GM12892 (cell line): ENCODE data around the gene CENPP.
"Not testable (repeated sequence)": the region's sequence is repeated elsewhere in the genome, so short reads cannot be mapped to it uniquely, and the experiment has no call there.

Source experiments
- DNase-seq: peaks from one replicate; pipeline ENCODE4 v3.0.0; 2011; ENCODE audit not compliant: insufficient read length
- FAIRE-seq: peaks from 2 replicates; lab custom pipeline; 2011; peaks lifted over from hg19 to GRCh38; lab: Jason Lieb, UNC
- POLR2A ChIP-seq: IDR thresholded peaks from 2 replicates; pipeline ENCODE4 v1.6.1; 2011; ENCODE audit warnings: low read depth, low read length, control low read depth
- POLR2AphosphoS5 ChIP-seq: IDR thresholded peaks from 2 replicates; pipeline ENCODE4 v1.6.1; 2011; ENCODE audit warnings: low read depth, low read length, control low read depth
- TAF1 ChIP-seq: IDR thresholded peaks from 2 replicates; pipeline ENCODE4 v1.6.1; 2011; ENCODE audit warnings: low read depth, mild to moderate bottlenecking, control low read depth, low read length, borderline replicate concordance

The CENPP gene

DNA sequence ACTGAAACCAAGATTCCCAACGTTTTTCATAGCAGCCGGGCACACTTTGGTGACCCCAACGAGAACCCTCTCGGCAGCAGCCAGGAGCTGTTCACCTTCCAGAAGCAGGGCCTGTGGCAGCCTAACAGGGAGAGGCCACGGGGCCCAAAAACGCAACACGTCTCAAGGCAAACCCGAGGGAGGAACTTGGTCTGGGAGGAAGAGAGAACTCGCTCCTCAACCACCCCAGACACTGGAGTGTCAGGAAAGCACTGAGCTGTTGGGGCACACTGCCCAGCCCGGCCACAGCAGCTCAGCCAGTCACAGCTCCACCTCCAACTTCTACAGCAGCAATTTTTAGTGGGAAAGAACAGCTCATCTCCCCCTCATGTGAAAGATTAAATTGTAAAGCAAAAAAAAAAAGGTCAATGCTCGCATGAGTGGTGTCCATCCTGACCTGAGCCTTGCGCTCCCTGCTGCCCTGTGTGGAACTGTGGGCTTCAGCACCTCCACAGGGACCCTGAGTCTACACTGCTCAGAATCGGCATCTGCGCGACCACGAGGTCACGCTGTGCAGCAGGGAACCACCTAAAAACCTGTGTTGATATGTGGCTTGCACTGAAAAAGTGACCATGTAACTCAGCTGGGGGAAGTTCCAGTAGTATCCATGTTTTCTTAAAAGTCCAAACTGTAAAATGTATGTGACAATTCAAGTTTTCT, 289.2 kb downstream of the CENPP start:
- FAIRE-seq: no peak
- DNase-seq: no peak
- TF ChIP-seq TAF1 (no peak), POLR2AphosphoS5 (no peak)

DNA sequence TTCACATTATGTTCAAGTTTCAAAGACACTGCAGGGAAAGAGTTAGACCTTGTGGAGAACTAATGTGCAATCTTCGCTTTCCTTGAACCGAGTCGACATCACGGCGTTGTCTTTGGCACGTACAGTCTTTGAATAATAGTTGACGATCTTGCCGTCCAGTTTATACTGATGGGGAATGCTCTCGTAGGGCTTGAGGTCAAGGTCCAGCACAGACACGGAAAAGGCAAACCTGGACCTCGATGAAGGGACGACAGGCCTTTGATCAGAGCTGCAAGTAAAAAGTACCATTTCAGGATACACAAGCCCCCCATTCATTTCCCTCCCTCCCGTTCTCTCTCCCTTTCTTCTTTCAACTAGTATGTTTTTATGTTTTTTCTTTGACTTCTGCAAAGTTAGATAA, 290.0 kb downstream of the CENPP start:
- DNase-seq (no peak), FAIRE-seq (no peak)
- TF ChIP-seq POLR2AphosphoS5 (no peak), POLR2A (no peak), TAF1 (no peak)

DNA sequence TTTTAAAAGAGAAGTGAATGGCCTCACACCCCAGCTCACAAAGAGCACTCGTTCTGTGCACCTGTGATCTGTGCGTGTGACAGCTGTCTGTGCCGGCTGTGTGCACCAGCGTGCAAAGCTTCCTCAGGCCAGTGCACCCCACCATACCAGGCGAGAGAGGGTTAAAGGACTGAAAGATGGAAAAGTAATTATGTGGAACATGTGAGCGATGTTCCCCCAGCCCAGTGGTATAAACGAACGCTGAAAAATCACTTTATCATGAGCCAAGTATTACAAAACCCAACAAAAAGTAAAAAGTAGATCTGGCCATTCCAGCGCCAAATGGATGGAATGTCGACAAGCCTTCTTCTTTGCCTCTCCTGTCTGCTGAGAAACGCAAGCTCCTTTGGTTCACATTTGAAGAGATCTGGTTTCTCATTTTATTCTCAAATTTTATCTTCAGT, 290.5 kb downstream of the CENPP start:
- no peak for DNase-seq
- TF ChIP-seq POLR2AphosphoS5: no peak
- TF ChIP-seq POLR2A: no peak
- no peak for TF ChIP-seq TAF1
- FAIRE-seq: no peak

GRCh38 chr9:92616655-92617111, 290.9 kb downstream of the CENPP start:
- FAIRE-seq (no peak), DNase-seq (no peak)
- TF ChIP-seq POLR2AphosphoS5 (no peak), POLR2A (no peak), TAF1 (no peak)

DNA sequence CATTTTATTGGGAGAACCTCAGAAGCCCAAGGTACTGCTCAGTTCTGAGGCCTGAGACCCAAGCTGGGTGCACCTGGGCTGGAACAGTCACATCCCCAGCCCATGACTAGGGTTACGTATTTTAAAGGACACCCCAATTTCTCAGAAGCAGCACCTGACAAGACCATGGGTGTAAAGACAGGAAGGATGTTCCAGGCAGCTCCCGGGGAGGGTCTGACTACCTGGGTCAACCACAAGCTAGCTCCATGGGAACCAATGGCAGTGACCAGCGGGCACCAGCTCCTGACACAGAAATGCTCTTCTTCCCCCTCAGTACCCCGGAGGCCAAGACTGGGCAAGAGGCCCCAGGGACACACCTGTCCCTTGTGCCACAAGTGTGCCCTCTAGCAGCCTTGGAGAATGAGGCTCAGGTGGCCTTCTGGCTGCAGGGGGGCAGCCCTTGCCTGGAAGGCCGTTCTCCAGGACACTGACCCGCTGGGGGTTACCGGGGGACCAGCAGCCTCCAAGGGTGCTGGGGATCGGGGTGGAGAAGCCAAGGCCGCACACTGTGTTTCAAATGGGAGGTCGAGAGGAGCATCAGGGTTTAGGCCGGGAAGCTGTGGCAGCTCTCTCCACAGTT, 291.6 kb downstream of the CENPP start:
- TF ChIP-seq POLR2A (no peak), TAF1 (no peak), POLR2AphosphoS5 (no peak)
- DNase-seq (no peak), FAIRE-seq (no peak)

DNA sequence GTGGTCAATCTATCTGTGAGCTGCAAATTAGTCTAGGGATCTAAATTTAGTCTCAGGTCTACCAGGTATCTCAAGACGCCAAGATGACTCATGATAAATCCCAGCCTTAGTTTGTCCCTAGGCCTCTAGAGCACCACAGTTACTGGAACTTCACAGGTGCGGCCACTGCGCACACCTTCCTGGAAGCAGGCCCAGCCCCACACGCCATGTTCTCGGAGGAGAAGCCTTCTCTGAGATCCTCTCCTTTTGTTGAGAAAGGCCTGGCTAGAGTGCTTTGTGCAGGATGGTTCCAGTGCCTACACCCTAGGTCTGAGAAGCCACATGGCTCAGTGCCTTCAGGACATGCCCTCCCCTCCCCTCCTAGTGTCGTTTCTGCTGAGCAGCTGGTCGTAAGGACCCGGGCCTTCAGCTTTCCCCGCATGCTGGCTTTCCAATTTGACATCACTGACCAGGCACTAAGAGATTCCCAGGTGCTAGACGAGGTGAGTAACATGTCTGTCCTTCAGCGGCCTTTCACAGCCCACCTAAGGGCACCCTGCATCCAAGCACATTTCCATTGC, 292.3 kb downstream of the CENPP start:
- FAIRE-seq (no peak), DNase-seq (no peak)
- TF ChIP-seq POLR2A: no peak
- TF ChIP-seq TAF1: no peak
- TF ChIP-seq POLR2AphosphoS5: no peak

DNA sequence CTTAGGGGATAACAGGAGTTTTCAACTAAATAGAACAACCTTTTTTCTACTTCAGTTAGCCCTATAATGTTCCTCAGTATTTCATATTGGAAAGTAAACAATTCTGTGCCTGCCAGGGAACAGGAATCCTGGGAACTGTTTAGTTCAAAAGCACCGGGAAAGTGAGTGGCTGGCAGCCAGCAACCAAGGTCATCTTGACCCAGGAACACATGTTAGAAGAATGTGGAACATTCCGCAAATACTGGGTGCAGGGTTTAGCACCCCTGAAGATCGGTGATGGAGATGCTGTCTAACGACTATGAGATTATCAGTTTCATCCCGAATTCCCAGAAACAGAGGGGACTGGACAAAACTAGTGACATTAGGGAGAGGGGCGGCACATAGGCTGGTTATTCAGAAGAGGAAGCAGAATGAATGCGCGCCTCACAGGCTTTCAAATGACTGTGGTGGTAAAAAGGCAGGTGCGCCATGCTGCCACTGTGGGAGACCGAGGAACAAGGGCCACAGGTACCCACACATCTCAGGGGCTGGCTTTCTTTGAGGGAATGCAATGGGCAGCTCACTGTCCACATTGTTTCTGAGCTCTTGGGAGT, 293.0 kb downstream of the CENPP start:
- TF ChIP-seq POLR2AphosphoS5 (no peak), POLR2A (no peak), TAF1 (no peak)
- FAIRE-seq (no peak), DNase-seq (no peak)

DNA sequence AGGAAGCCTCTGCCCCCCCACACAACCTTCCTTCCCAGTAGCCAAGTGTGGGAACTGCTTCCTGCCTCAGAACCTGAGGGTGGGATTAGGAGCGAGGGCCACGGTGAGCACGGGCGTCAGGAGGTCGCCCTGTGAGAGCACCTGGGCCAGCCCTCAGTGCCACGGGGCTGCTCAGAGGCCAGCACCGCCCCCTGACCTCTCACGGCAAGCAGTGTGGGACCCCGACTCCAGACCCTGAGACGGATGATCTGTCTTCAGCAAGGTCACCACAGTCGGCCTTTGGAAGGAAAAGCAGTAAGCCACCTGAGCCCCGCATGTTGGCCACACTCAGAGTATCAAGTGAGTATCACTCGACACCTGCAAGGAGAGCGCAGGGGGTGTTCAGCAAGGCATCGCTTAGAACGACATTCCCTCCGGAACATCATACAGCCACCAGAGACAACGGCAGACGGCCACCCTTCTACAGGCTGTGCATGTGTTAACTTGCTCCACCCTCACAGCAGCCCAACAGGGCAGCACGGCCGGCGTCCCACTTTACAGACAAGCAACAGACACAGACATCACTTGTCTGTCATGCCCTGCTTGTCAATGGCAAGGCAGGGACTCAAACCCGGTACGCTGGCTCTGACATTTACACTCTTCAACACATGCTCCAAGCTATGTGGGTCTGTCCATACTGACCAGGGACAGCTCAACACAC, 294.0 kb downstream of the CENPP start:
- no peak for TF ChIP-seq TAF1
- no peak for TF ChIP-seq POLR2A
- TF ChIP-seq POLR2AphosphoS5: no peak
- no peak for DNase-seq
- FAIRE-seq: no peak

DNA sequence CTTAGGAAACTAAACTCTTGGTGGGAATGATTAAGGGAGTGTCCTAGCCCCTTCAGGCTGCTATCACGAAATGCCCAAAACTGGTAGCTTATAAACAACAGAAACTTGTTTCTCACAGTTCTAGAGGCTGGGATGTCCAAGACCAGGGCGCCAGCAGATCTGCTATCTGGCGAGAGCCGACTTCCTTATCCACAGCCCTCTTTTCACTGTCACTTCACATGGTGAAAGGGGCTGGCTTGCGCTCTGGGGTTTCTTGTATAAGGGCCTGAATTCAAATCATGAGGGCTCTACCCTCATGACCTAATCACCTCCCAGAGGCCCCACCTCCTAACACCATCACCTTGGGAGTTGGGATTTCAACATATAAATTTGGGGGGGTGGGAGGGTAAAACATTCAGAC, 295.1 kb downstream of the CENPP start:
- FAIRE-seq: no peak
- no peak for TF ChIP-seq TAF1
- no peak for TF ChIP-seq POLR2A
- no peak for TF ChIP-seq POLR2AphosphoS5
- DNase-seq: no peak

GRCh38 chr9:92623936-92624335, 298.2 kb downstream of the CENPP start:
- DNase-seq, FAIRE-seq: not testable (repeated sequence)

DNA sequence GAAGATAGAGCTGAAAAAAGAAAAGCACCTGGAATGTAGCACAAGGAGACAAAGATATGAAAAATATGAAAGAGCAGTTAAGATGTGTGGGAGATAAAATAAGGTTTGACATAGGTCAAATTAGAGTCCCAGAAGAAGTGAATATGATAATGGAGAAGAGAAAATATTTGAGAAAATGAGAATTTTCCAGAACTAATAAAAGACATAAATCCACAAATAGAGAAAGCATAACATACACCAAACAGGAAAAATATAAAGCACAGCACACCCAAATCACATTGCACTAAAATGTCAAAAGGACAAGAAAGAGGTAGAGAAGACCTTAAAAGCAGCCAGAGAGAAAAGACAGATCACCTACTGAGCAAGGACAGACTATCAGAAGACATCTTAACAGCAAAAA, 300.7 kb downstream of the CENPP start:
- DNase-seq (no peak), FAIRE-seq (no peak)
- TF ChIP-seq POLR2A (no peak), POLR2AphosphoS5 (no peak), TAF1 (no peak)
